HCT116 (cell line): ENCODE measurements around the gene CIRBP. TPM values are rescaled to one million over a fixed set of nuclear protein-coding genes. Genes with fewer than 3 reads are reported as not detected.

Experiments
- ATAC-seq: fragments of 200-7000 bp; cut with Tn5 transposase; 2 replicates; pipeline ENCODE4 v1.9.1; 2020; ENCODE audit warnings: mild to moderate bottlenecking, moderate library complexity
- BruUV-seq: library from RNA; stranded (reverse); fragments of 400-500 nt; replicated peaks from 2 replicates; lab custom pipeline; 2021; lab: Mats Ljungman, UMichigan
- CTCF ChIA-PET: fragments of 300-600 bp; sonication (Branson Sonifier 250); formaldehyde crosslinking; loops from one replicate; lab custom pipeline; 2021; ENCODE audit warnings: antibody characterized with exemption; lab: Charles Lee
- POLR2A ChIA-PET: fragments of 300-600, 350-600 bp; sonication (Branson Sonifier 250); formaldehyde crosslinking; loops from one replicate; lab custom pipeline; 2021; ENCODE audit warnings: antibody characterized with exemption; lab: Charles Lee
- RAD21 ChIA-PET, 2 experiments: fragments of 300-600 bp; sonication (Branson Sonifier 250); formaldehyde crosslinking; loops; one replicate each; lab custom pipeline; 2023; ENCODE audit warnings: low total read pairs in 2 of 2; ENCODE audit not compliant: uncharacterized antibody in 2 of 2, unreplicated experiment in 2 of 2, low non-redundant PET in 1 of 2; lab: Charles Lee
- DNase-seq: peaks from one replicate; pipeline ENCODE4 v3.0.0-alpha.2; 2010; ENCODE audit warnings: low read depth, low spot score
- H2AFZ ChIP-seq: fragments of 200-600 bp; shearing (Covaris generic), sonication (generic); 2 replicates; pipeline ENCODE4 v1.6.1; 2017; ENCODE audit warnings: low read depth, mixed run types, mixed read lengths, antibody characterized with exemption, low read length; ENCODE audit not compliant: poor library complexity, severe bottlenecking
- H3K27ac ChIP-seq: 2 replicates; pipeline ENCODE4 v1.5.1; 2012; ENCODE audit warnings: low read depth, low read length
- H3K27me3 ChIP-seq: fragments of 200-600 bp; sonication (generic); 2 replicates; pipeline ENCODE4 v1.6.1; 2016; ENCODE audit warnings: mixed run types, low read length, mixed read lengths; ENCODE audit not compliant: insufficient read depth
- H3K36me3 ChIP-seq, 2 experiments: fragments of 200-500 bp in 1 of 2; fragments of 200-600 bp in 1 of 2; sonication (Bioruptor generic) in 1 of 2; sonication (generic) in 1 of 2; 2 replicates each; pipeline versions ENCODE4 v1.5.1 to v1.6.1; 2014 to 2016; ENCODE audit warnings: low read length in 2 of 2, inconsistent platforms in 1 of 2, mixed read lengths in 1 of 2, mixed run types in 1 of 2; ENCODE audit not compliant: insufficient read depth in 2 of 2, control insufficient read depth in 1 of 2
- H3K4me1 ChIP-seq, 2 experiments: fragments of 200-600 bp in 1 of 2; sonication (generic) in 1 of 2; 2 replicates each; pipeline versions ENCODE4 v1.5.1 to v1.6.1; 2012 to 2017; ENCODE audit warnings: low read length in 2 of 2, inconsistent platforms in 1 of 2, mild to moderate bottlenecking in 1 of 2, mixed read lengths in 1 of 2, mixed run types in 1 of 2, moderate library complexity in 1 of 2; ENCODE audit not compliant: insufficient read depth in 2 of 2, control insufficient read depth in 1 of 2
- H3K4me2 ChIP-seq: fragments of 200-600 bp; sonication (generic); 2 replicates; pipeline ENCODE4 v1.6.1; 2017; ENCODE audit warnings: mixed run types, low read length, mixed read lengths
- H3K4me3 ChIP-seq, 2 experiments: fragments of 200-600 bp in 1 of 2; sonication (generic) in 1 of 2; replicated peaks in 1 of 2; 2 replicates each; pipeline ENCODE4 v1.5.1; 2011 to 2016; ENCODE audit warnings: low read length in 2 of 2, control low read depth in 1 of 2, low read depth in 1 of 2, mild to moderate bottlenecking in 1 of 2, mixed read lengths in 1 of 2, mixed run types in 1 of 2
- H3K79me2 ChIP-seq: fragments of 200-600 bp; sonication (generic); 2 replicates; pipeline ENCODE4 v1.6.1; 2017; ENCODE audit warnings: mild to moderate bottlenecking, mixed run types, low read length, moderate library complexity, mixed read lengths; ENCODE audit not compliant: insufficient read depth
- H3K9ac ChIP-seq: fragments of 200-600 bp; sonication (generic); 2 replicates; pipeline ENCODE4 v1.6.1; 2016; ENCODE audit warnings: low read length, mixed read lengths
- H3K9me2 ChIP-seq: fragments of 200-600 bp; sonication (generic), shearing (Covaris generic); 2 replicates; pipeline ENCODE4 v1.6.1; 2017; ENCODE audit warnings: mixed run types, mild to moderate bottlenecking, moderate library complexity; ENCODE audit not compliant: insufficient read depth
- H3K9me3 ChIP-seq, 2 experiments: fragments of 200-500 bp in 1 of 2; fragments of 200-600 bp in 1 of 2; sonication (Bioruptor generic) in 1 of 2; sonication (generic) in 1 of 2; 2 replicates each; pipeline ENCODE4 v1.6.1; 2014 to 2017; ENCODE audit warnings: low read length in 2 of 2, mixed read lengths in 2 of 2, inconsistent platforms in 1 of 2, low read depth in 1 of 2, mild to moderate bottlenecking in 1 of 2, mixed run types in 1 of 2, moderate library complexity in 1 of 2; ENCODE audit not compliant: control insufficient read depth in 1 of 2, insufficient read depth in 1 of 2
- H4K20me1 ChIP-seq: fragments of 200-600 bp; sonication (generic), shearing (Covaris generic); 2 replicates; pipeline ENCODE4 v1.6.1; 2017; ENCODE audit warnings: mixed run types, mild to moderate bottlenecking, moderate library complexity; ENCODE audit not compliant: insufficient read depth
- CEBPB ChIP-seq: IDR thresholded peaks from 2 replicates; pipeline ENCODE4 v1.6.1; 2012; ENCODE audit warnings: low read depth
- EGR1 ChIP-seq: IDR thresholded peaks from 2 replicates; pipeline ENCODE4 v1.6.1; 2012; ENCODE audit warnings: low read depth
- EZH2 ChIP-seq: fragments of 200-600 bp; sonication (generic); IDR thresholded peaks from 2 replicates; pipeline ENCODE4 v1.6.1; 2017; ENCODE audit warnings: antibody characterized with exemption, mixed run types
- EZH2phosphoT487 ChIP-seq: fragments of 200-600 bp; IDR thresholded peaks from 2 replicates; pipeline ENCODE4 v1.6.1; 2018; ENCODE audit warnings: antibody characterized with exemption, borderline replicate concordance
- JUND ChIP-seq: IDR thresholded peaks from 2 replicates; pipeline ENCODE4 v1.6.1; 2012
- POLR2AphosphoS5 ChIP-seq: IDR thresholded peaks from 2 replicates; pipeline ENCODE4 v1.6.1; 2011; ENCODE audit warnings: mild to moderate bottlenecking, low read depth, low read length, moderate library complexity
- RAD21 ChIP-seq: IDR thresholded peaks from 2 replicates; pipeline ENCODE4 v1.6.1; 2012; ENCODE audit warnings: low read depth, mild to moderate bottlenecking
- SIN3A ChIP-seq: IDR thresholded peaks from 2 replicates; pipeline ENCODE4 v1.6.1; 2012; ENCODE audit warnings: low read depth
- SP1 ChIP-seq: IDR thresholded peaks from 2 replicates; pipeline ENCODE4 v1.6.1; 2012; ENCODE audit warnings: low read depth
- SRF ChIP-seq: IDR thresholded peaks from 2 replicates; pipeline ENCODE4 v1.6.1; 2012; ENCODE audit warnings: low read depth
- TCF7L2 ChIP-seq: IDR thresholded peaks from 2 replicates; pipeline ENCODE4 v1.7.0; 2011; ENCODE audit warnings: borderline replicate concordance, inconsistent platforms; ENCODE audit not compliant: insufficient read depth, insufficient read length; ENCODE audit errors: extremely low read depth
- ZFX ChIP-seq: fragments of 450-650 bp; IDR thresholded peaks from 2 replicates; pipeline ENCODE4 v1.6.1; 2017
- intact Hi-C: fragments of 100-400 bp; cut with micrococcal nuclease; formaldehyde crosslinking; loops from 2 replicates; pipeline ENCODE4 v1.10.0; 2022
- total RNA-seq: library from RNA; stranded (reverse); gene quantifications from one replicate; pipeline ENCODE4 v1.2.1, GENCODE V29; 2021; ENCODE audit not compliant: unreplicated experiment
- TF ChIP-seq, protein P1 (sequence below): IDR thresholded peaks from 2 replicates; pipeline ENCODE4 v1.6.1; 2012; ENCODE audit warnings: low read depth
- TF ChIP-seq, protein P2 (sequence below), 3 experiments: fragments of 200-600 bp in 1 of 3; sonication (generic) in 1 of 3; IDR thresholded peaks in 2 of 3; conservative IDR thresholded peaks in 1 of 3; 2 replicates each; pipeline ENCODE4 v1.5.1; 2012 to 2017; ENCODE audit warnings: low read depth in 2 of 3, low read length in 2 of 3, antibody characterized with exemption in 1 of 3, borderline replicate concordance in 1 of 3, control low read depth in 1 of 3, mild to moderate bottlenecking in 1 of 3, mixed read lengths in 1 of 3, mixed run types in 1 of 3, moderate library complexity in 1 of 3; ENCODE audit not compliant: insufficient read depth in 1 of 3
- TF ChIP-seq, protein P3 (sequence below): IDR thresholded peaks from 2 replicates; pipeline ENCODE4 v1.6.1; 2012

CIRBP gene
- total RNA-seq, 1 experiment from 2014 or later = 276 TPM

DNA sequence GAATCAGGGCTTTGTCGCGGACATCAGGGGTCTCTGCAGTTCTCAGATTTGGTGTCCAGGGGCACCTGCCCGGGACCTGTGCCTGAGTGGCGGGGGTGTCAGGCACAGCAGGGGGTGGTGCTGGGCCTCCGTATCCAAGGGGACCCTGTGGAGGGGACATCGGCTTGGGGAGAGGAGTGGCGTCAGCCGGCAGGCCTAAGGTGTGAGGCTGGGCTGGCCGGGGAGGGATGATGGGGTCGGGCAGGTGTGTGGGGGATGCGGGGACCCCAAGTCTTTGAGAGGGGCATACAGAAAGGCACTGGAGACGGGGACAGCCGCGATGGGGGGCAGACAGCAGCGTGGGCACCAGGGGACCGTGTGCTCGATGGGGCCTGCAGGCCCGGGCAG lies 19.1 kb downstream of the CIRBP start:
- Histone ChIP-seq H3K9me2 (no peaks in the 10 kb centered on the region), H3K4me2 (no peak overlapping the region), H3K36me3 (no peaks in the 10 kb centered on the region), H3K9me3 (no peaks in the 10 kb centered on the region), H3K27me3 (no peaks in the 10 kb centered on the region), H4K20me1 (no peaks in the 10 kb centered on the region), H2AFZ (no peak overlapping the region), H3K4me1 (peaks cover 17 to 37% of the 10 kb centered on the region in 2 experiments), H3K4me3 (no peak overlapping the region), H3K27ac (no peak overlapping the region), H3K79me2 (no peaks in the 10 kb centered on the region), H3K9ac (no peak overlapping the region)
- intact Hi-C loops = no loop called here
- TF ChIP-seq, protein P1, sequence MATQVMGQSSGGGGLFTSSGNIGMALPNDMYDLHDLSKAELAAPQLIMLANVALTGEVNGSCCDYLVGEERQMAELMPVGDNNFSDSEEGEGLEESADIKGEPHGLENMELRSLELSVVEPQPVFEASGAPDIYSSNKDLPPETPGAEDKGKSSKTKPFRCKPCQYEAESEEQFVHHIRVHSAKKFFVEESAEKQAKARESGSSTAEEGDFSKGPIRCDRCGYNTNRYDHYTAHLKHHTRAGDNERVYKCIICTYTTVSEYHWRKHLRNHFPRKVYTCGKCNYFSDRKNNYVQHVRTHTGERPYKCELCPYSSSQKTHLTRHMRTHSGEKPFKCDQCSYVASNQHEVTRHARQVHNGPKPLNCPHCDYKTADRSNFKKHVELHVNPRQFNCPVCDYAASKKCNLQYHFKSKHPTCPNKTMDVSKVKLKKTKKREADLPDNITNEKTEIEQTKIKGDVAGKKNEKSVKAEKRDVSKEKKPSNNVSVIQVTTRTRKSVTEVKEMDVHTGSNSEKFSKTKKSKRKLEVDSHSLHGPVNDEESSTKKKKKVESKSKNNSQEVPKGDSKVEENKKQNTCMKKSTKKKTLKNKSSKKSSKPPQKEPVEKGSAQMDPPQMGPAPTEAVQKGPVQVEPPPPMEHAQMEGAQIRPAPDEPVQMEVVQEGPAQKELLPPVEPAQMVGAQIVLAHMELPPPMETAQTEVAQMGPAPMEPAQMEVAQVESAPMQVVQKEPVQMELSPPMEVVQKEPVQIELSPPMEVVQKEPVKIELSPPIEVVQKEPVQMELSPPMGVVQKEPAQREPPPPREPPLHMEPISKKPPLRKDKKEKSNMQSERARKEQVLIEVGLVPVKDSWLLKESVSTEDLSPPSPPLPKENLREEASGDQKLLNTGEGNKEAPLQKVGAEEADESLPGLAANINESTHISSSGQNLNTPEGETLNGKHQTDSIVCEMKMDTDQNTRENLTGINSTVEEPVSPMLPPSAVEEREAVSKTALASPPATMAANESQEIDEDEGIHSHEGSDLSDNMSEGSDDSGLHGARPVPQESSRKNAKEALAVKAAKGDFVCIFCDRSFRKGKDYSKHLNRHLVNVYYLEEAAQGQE = no peak
- TF ChIP-seq EZH2 (no peak), EZH2phosphoT487 (no peak), SP1 (no peak)
- RAD21 ChIA-PET = no interaction called here
- no TSS peak for BruUV-seq
- CTCF ChIA-PET = no interaction called here
- DNase-seq = no peak
- no peak for ATAC-seq
- POLR2A ChIA-PET = no interaction called here

DNA sequence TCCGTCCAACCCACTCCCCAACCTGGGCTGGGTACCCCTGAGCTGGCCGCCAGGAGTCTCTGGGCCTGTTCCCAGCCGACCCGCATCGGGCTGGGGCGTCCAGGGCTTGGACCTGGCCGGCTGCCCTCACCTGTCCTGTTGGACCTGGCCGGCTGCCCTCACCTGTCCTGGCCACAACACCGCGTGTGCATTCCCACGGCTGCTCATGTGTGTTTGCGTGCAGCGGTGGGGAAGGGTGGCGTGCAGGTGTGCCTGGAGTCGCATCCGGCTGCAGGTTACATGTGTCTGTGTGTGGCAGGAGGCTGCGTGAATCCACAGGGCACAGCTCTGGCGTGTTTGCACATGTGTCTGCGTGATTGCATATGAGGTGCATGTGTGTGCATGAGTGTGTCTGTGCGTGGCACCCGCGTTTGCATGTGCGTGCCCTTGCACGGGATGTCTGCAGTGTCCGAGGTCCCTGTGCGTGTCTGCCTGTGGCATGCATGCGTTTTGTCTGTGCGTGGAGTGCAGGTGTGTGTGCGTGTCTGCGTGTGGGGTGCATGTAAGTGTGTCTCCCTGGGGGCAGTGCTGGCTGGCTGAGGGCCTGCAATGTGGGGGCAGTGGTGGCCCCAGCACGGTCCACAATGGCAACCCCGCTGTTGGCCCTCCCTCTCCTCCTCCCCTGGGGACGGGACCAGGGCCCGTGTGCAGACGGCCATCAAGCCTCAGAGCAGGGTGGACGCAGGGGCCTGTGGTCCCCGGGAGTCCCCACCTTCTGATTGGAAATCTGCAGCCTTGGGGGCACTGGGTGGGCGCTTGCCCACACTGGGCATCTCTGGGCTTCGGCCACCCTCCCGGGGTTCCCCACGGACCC lies 19.9 kb downstream of the CIRBP start:
- ChIA-PET POLR2A (no interaction called here), CTCF (no interaction called here), RAD21 (no interaction called here)
- intact Hi-C loops = no loop called here
- H3K4me2 ChIP-seq = no peak overlapping the region
- H2AFZ ChIP-seq = no peak overlapping the region
- H3K27ac ChIP-seq = no peak overlapping the region
- no peak for ATAC-seq
- H3K36me3 ChIP-seq = no peaks in the 10 kb centered on the region
- no peak for TF ChIP-seq EZH2phosphoT487
- TF ChIP-seq SRF = no peak
- TF ChIP-seq EGR1 = no peak
- TF ChIP-seq JUND = no peak
- no peak for TF ChIP-seq CEBPB
- no peak for TF ChIP-seq ZFX
- TF ChIP-seq, protein P2, sequence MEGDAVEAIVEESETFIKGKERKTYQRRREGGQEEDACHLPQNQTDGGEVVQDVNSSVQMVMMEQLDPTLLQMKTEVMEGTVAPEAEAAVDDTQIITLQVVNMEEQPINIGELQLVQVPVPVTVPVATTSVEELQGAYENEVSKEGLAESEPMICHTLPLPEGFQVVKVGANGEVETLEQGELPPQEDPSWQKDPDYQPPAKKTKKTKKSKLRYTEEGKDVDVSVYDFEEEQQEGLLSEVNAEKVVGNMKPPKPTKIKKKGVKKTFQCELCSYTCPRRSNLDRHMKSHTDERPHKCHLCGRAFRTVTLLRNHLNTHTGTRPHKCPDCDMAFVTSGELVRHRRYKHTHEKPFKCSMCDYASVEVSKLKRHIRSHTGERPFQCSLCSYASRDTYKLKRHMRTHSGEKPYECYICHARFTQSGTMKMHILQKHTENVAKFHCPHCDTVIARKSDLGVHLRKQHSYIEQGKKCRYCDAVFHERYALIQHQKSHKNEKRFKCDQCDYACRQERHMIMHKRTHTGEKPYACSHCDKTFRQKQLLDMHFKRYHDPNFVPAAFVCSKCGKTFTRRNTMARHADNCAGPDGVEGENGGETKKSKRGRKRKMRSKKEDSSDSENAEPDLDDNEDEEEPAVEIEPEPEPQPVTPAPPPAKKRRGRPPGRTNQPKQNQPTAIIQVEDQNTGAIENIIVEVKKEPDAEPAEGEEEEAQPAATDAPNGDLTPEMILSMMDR (IDR thresholded peaks at IDR 0.05 in 2 of 3, conservative IDR thresholded peaks at IDR 0.05 in 1 of 3; ENCODE audit: borderline replicate concordance in 1 of 3, insufficient read depth in 1 of 3, low read depth in 2 of 3, low read length in 2 of 3) = no peak
- TF ChIP-seq TCF7L2 = no peak
- TF ChIP-seq SIN3A = no peak
- TF ChIP-seq, protein P3, sequence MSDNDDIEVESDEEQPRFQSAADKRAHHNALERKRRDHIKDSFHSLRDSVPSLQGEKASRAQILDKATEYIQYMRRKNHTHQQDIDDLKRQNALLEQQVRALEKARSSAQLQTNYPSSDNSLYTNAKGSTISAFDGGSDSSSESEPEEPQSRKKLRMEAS = no peak
- no peak for TF ChIP-seq RAD21
- TF ChIP-seq POLR2AphosphoS5 = no peak
- no peak overlapping the region for H3K4me3 ChIP-seq
- no peaks in the 10 kb centered on the region for H3K9me2 ChIP-seq
- no TSS peak for BruUV-seq
- H3K9ac ChIP-seq = no peak overlapping the region
- DNase-seq = no peak
- peaks cover 17 to 34% of the 10 kb centered on the region in 2 experiments for H3K4me1 ChIP-seq
- no peaks in the 10 kb centered on the region for H3K27me3 ChIP-seq
- no peaks in the 10 kb centered on the region for H3K79me2 ChIP-seq
- H3K9me3 ChIP-seq = no peaks in the 10 kb centered on the region
- no peaks in the 10 kb centered on the region for H4K20me1 ChIP-seq
